Ovary (tissue), 3 donors: ENCODE data around the gene NPSR1.

ENCODE experiments used
- POLR2A ChIP-seq: fragments of 450-650 bp; IDR thresholded peaks from one replicate; pipeline ENCODE4 v1.6.1; 2017; ENCODE audit warnings: antibody characterized with exemption, mild to moderate bottlenecking, moderate library complexity
- TF ChIP-seq, protein P1 (sequence below), 3 donors: fragments of 450-650 bp in 2 of 3; fragments of 200-600 bp in 1 of 3; IDR thresholded peaks; one replicate each; pipeline versions ENCODE4 v1.5.1 to v1.8.0; 2016 to 2022; ENCODE audit warnings: antibody characterized with exemption in 3 of 3, mild to moderate bottlenecking in 1 of 3
- donor health status: DM: no; HTN: no; CAD: no.

DNA sequence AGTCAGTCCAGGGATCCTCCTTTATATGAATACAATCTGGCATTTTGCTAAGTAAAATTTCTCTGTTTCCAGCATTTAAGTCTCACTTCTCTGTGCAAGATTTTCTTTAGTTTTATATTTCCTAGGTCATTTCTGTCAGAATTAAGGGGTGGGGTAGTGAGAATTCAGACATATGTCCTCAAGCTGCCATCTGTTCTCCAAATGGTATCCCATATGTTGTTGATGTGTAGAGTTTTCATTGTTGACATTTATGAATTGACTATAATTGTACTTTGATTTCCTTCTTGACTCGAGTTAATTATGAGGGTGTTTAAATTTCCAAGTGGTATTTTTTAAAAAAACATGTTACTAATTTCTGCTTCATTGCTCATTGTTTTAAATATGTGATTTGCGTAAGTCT is 148.8 kb downstream of the NPSR1 start:
- TF ChIP-seq, protein P1, sequence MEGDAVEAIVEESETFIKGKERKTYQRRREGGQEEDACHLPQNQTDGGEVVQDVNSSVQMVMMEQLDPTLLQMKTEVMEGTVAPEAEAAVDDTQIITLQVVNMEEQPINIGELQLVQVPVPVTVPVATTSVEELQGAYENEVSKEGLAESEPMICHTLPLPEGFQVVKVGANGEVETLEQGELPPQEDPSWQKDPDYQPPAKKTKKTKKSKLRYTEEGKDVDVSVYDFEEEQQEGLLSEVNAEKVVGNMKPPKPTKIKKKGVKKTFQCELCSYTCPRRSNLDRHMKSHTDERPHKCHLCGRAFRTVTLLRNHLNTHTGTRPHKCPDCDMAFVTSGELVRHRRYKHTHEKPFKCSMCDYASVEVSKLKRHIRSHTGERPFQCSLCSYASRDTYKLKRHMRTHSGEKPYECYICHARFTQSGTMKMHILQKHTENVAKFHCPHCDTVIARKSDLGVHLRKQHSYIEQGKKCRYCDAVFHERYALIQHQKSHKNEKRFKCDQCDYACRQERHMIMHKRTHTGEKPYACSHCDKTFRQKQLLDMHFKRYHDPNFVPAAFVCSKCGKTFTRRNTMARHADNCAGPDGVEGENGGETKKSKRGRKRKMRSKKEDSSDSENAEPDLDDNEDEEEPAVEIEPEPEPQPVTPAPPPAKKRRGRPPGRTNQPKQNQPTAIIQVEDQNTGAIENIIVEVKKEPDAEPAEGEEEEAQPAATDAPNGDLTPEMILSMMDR (IDR thresholded peaks at IDR 0.05) = no peak
- TF ChIP-seq POLR2A = no peak
